Stimulated activated CD4-positive, alpha-beta T cell treated with anti-CD3 and anti-CD28 coated beads, Interleukin-1b, Interleukin-23, amount 100 ng/mL, for 4 hours (primary cell): ENCODE results near the gene RSBN1L.
"Not testable (repeated sequence)": the region's sequence is repeated elsewhere in the genome, so short reads cannot be mapped to it uniquely, and the experiment has no call there.

Source experiments
- DNase-seq, 2 donors: peaks; one replicate each; pipeline ENCODE4 v3.0.0-alpha.2; 2020; ENCODE audit warnings: low read depth in 2 of 2

RSBN1L gene

DNA sequence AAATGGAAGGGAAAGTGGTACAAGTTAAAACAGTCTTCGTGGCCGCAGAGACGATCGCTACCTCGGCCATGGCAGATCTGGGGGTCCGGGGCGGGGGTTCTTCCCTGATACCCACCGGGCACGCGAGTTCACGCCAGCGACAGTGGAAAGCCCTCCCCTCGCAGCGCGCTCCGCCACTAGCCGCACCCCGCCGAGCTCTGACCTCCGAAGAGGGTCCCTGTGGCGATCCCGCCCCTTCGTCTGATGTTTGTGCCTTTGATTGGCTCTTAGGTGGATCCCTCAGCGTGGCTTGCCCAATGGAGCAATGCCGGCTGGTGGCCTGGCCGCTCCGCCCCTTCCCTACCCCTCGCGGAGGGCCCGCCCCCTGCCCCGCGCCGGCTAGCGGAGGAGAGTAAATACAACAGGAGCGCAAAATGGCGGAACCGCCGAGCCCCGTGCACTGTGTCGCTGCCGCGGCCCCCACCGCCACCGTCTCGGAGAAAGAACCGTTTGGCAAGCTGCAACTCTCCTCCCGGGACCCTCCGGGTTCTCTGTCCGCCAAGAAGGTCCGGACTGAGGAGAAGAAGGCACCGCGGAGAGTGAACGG, at the start of gene RSBN1L:
Gene RSBN1L (plus strand): TSS at position 403 of the 586 bp plus-strand sequence. CDS start 11 bp downstream, at position 414.
- DNase-seq, result peak; percentile 96 to 98

DNA sequence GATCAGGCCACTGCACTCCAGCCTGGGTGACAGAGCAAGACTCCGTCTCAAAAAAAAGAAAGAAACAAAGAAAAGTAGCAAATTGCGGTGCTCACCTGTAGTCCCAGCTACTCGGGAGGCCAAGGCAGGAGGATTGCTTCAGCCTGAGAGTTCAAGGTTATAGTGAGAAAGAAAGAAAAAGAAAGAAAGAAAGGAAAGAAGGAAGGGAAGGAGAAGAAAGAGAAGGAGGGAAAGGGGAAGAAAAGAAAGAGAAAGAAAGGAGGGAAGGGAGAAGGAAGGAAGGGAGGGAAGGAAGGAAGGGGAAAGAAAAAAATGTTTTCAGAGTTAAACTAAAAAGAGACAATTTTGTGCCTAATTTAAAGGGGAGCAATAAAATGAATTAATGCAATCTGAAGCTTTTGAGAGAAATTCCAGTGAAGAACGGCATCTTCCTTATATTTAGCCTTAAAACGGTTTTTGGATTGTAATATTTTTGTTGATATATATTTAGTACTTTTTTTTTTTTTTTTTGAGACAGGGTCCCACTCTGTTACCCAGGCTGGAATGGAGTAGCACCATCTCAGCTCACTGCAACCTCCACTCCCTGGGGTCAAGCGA, 47.4 kb upstream of the RSBN1L start:
- no peak for DNase-seq

DNA sequence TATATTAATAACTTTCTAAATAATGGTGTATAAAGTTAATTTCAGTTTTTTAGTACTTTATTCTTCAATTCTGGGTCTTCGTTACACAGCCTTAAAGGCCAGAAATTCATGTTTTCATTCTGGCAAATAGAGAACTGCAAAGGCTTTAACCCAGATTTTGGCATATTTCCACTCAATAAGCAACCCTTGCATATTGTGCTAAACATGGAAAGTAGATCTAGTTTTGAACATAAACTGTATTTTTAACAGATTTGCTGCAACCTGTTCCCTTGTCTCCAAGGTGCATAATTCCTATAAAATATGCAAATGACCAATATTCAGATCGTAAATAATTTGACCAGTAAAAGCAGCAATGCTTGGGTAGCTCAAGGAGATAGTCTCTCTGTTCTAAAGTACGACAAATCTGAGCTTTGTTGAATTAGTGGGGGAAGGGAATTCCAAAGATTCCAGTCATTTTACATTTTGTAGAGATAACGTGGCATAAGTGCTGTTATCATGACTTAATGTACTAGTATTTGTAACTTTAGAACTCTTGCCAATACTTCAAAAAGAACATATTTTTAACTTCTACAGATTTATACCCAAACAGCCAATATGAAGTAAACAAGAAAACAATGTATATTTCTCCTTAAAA, 46.4 kb upstream of the RSBN1L start:
- DNase-seq, result no peak

DNA sequence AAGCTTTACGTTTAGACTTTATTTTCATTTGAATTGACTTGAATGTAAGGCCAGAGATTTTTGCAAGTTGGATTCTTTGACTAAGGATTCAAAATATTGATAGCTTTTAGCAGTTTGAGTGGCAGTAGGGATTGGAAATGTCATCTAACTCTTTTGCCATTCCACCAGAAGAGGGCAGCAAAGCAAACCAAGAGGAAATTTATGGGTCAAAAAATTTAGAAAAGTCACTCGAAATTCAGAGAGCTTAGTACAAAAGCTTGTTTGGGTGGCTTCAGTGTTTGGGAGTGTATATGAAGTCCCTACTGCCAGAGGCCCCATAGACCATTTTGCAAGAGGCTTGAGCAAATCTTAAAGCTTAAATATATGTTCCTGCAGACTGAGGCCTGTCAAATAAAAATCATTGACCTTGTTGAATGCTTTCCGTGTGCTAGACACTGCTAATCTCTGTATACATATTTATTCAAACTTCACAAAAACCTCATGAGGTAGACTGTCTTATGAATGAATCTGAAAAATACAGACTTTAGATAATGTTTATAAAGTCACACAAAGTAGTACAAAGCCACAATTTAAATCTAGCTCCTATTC, 44.6 kb upstream of the RSBN1L start:
- DNase-seq, result peak in 1 of 2 donors; percentile 41

DNA sequence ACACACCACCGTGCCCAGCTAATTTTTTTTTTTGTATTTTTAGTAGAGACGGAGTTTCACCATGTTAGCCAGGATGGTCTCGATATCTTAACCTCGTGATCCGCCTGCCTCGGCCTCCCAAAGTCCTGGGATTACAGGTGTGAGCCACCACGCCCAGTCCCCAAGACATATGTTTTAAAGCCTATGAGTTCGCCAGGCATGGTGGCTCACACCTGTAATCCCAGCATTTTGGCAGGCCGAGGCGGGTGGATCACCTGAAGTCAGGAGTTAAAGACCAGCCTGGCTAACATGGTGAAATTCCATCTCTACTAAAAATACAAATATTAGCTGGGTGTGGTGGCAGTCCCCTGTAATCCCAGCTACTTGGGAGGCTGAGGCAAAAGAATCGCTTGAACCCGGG, 43.4 kb upstream of the RSBN1L start:
- DNase-seq, result not testable (repeated sequence)

DNA sequence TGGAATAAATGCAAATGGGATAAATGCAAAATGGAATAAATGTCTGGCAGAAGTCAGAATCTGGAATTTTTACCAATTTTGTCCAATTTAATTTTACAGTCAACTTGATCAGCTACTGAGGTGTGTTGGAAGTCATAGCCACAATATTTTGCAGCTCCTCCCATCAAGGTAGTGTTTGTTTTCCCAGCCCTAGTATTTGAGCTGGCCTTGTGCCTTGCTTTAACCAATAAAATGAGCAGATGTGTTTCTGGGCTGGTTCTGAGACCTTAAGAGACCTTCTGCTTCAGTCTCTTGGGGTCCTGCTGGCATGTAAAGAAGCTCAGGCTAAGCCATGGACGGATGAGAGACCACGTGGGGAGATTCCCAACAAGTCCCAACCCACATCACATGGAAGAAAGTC, 42.7 kb upstream of the RSBN1L start:
- DNase-seq, result no peak

DNA sequence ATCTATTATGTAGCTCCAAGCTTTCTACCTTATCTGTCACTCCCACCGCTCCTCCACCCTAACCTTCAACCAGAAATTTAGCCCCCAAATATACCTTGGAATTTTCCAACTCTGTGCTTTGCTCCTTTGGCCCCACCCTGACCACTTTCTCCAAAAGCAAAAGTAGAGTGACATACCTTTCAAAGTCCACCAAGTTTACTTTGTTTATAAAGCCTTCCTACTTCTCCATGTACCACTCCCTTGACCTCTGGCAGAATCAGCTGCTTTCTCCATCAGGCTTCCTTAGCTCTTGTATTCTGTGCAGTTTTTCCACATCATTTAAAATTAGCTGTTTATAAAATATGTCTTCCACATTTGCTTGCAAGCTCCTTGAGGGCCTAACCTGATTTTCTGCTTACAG, 40.9 kb upstream of the RSBN1L start:
- DNase-seq, result no peak

DNA sequence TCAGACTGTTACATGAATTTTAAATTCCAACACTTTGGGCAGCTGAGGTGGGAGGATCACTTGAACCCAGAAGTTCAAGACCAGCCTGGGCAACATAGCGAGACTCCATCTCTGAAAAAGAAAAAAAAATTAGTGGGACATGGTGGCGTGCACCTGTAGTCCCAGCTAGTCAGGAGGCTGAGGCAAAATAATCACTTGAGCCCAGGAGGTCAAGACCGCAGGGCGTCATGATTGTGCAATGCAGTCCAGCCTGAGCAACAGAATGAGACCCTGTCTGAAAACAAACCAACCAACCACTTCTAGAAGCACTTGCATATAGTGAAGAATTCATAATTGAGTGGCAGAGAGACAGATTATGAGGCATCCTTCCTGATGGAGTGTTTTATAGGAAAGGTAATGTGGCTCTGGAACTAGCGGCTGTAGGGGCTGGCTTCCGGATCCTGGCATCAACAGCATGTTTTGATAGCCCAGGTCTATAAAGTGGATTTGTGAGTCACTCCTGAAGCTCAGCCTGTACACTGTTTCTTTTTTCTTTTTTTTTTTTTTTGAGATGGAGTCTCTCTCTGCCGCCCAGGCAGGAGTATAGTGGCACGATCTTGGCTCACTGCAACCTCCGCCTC, 40.3 kb upstream of the RSBN1L start:
- no peak for DNase-seq

DNA sequence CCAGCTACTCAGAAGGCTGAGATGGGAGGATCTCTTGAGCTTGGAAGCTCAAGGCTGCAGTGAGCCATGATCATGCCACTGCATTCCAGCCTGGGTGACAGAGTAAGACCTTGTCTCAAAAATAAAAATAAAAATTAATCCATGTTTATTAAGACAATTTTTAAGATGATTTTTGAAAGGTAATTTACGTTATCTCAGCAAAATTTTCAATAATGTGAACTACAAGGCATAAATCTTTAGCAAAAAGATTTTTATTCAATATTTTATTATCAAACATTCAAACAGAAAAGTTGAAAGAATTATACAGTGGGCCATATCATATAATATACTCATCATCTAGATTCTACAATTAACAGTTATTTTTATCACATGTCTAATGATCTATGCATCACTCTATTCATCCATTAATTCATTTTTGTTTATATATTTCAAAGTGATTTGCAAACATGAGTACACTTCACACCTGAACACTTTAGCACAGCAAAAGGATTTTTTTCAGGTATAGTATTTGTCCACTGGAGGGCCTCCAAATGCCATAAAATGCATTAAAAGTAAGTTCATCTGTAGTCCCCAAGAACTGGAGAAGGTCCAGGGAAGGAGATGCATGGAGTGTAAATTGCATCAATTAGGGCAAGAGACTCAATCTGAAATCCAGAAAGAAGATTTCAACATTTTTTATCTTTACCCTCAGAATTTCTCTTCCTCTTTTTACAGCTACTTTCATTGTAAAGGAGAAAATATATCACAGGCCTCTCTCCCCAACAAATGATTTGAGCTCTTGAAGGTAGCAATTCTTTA, 38.6 kb upstream of the RSBN1L start:
- peak in 1 of 2 donors; percentile 17 for DNase-seq

DNA sequence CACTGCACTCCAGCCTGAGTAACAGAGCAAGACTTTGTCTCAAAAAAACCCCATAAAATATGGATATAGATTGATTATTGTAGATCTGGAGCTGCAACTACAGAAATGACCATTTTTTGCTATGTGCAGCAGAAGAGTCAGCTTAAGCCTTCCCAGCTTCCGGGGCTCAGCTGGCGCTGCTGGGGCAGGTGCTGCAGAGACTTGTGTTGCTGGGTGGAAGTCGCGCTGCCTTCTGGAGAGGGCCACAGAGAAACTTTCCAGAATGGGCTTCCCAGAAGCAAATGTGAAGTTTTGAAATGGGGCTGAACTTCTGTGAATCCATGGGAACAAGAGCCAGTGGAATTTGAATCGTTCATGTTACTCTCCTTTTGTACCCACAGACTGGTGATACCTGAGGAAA, 37.3 kb upstream of the RSBN1L start:
- no peak for DNase-seq

DNA sequence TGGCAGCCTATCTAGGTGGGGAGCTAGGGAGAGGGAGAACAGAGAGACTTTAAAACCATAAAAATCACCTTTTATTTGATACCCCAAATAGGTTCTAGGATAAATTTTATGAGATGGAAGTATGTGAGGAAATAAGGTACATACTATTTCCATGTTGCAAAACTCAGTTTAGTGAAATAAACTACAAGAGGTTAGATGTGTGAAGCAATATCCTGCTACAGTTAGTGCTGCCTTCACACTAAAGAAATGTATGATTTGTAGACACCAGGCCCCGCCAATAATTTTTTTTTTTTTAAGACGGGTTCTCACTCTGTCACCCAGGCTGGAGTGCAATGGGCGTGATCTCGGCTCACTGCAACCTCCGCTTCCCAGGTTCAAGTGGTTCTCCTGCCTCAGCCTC, 34.4 kb upstream of the RSBN1L start:
- no peak for DNase-seq

DNA sequence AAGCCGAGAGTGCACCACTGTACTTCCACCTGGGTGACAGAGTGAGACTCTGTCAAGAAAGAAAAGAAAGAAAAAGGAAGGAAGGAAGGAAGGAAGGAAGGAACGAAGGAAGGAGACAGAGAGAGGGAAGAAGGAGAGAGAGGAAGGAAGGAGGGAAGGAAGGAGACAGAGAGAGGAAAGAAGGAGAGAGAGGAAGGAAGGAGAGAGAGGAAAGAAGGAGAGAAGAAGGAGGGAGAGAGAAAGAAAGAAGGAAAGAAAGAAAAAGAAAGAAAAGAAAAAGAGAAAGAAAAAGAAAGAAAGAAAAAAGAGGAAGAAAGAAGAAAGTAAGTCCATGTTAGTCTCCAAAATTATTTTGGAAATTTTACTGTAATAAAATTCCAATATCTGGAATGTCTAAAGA, 33.4 kb upstream of the RSBN1L start:
- no peak for DNase-seq

DNA sequence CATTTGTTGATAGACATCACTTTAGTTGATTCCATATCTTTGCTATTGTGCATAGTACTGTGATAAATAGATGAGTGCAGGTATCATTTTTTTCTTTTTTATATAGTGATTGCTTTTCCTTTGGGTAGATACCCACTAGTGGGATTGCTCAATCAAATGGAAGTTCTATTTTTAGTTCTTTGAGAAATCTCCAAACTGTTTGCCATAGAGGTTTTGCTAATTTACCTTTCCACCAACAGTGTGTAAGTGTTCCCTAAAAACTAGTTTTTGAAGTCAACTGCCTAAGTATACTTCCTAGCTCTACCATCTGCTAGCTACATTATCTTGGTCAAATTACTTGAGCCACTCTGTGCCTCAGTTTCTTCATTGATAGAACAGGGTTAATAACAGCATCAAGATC, 31.5 kb upstream of the RSBN1L start:
- no peak for DNase-seq

DNA sequence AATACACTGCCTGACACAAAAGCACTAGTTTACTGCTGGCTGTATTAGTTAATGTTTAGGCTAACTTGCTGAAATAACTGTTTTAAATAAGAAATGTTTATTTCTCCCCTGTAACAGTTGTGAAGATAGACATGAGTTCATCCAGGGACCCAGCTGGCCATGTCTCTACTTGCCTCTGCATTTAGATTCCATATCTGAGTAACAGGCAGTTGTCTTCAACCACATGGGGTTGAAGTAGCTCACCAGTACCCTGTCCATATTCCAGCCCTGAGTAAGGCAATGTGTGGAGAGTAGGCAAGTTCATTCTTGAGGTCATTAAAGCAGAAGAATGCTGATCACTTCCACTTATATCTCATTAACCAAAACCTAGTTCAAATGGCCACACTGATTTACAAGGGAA, 31.1 kb upstream of the RSBN1L start:
- DNase-seq, result no peak

DNA sequence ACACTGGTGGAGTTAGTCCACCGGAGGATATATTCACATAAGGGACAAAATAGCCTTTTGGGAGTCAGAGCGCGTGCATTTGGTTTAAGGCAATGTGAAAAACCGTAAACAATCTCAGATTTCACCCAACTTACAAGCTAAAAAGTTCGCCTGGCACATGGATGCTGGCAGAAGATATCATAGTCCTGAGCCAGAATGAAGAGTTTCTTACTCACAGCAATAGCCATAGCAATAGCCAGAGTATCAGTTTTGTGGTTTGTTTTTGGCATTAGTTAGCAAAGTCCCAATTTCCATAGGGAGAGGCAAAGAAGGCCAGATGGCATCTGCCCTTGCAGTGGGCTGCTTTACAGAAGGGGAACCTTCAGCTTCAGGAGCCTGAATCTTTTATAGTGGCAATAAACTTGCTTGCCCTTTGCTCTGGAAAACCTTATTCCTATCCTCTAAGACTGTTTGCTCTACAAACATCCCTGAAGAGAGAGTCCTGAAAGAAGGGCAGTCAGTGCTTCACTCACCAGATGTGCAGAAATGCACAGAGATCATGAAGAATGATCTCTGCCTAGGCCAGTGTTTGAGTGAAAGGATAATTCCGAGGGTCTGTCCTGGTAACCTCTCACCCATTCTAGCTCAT, 28.7 kb upstream of the RSBN1L start:
- DNase-seq, result no peak

DNA sequence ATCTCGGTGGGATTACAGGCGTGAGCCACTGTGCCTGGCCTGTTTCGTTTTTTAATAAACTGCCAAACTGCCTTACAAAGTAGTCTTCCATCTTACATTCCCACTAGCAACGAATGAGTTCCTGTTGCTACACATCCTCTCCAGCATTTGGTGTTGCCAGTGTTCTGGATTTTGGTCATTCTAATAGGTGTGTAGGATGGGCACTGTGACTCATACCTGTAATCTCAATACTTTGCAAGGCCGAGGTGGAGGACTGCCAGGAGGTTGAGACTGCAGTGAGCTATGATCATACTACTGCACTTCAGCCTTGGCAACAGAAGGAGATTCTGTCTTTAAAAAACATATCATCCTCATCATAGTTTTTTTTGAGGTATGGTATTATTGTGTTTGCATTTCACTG, 21.4 kb upstream of the RSBN1L start:
- DNase-seq, result no peak

DNA sequence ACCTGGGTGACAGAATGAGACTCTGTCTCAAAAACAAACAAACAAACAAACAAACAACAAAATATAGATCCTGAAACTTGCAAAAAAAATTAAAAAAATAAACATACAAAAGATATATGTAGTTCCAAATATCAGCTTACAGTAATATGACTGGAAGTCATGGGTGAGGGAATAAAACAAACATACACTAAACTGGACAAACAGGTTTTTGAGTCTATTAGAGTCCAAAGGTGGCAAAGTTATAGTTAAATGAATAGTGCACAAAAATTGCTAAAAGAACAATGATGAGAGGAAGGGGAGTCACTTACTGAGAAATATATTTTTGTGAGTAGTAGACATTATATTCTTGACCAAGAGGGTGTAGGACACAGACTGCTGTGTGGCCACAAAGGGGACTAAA, 16.7 kb upstream of the RSBN1L start:
- no peak for DNase-seq

DNA sequence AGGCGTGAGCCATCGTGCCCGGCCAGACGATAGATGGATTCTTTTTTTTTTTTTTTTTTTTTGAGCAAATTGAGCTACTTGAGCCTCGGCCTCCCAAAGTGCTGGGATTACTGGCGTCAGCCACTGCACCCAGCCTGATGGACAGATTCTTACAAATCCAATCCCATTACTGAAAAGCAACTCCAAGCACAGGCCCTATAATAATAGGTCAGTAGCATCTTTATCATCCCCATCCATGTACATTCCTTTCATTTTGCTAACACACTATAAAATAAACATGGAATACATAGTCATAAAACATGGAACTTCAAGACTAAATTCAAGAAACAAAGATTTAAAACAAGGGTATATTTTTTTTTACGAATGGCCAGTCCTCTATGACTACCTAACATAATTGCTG, 16.0 kb upstream of the RSBN1L start:
- no peak for DNase-seq

DNA sequence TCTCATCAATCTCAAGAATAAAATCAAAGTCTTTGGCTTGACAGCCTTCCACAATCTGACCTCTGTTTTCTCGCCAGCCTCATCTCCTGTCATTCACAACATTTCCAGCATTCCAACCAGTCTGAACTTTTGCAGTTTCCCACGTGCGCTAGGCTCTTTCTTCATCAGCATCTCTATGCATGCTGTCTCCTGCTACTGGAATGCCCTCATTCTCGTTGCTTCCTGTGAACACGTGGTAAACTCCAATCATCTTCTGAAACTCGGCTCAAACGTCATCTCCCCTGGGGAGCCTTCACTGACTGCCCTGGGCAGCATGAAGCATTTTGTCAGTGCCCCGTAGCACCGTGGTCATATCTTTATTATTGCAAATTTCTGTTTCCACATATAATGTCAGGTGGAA, 12.2 kb upstream of the RSBN1L start:
- no peak for DNase-seq

DNA sequence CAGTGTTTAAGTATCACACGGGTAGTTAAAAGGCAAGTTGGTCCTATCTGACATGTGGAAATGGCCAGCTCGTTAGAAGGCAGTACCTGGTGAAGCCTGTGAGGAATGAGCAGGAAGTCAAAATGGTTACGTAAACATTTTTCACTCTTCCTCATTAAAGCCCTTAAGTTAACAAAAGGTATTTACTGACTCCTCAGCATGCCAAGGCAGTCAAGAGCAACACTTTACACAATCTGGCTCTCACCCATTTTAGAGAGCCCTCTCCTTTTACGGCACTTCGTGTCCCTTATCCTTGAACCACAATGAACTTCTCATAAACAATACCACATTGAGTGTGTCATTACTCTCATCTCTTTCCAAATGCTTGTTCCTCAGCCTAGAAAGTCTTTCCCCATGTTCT, 11.0 kb upstream of the RSBN1L start:
- no peak for DNase-seq

DNA sequence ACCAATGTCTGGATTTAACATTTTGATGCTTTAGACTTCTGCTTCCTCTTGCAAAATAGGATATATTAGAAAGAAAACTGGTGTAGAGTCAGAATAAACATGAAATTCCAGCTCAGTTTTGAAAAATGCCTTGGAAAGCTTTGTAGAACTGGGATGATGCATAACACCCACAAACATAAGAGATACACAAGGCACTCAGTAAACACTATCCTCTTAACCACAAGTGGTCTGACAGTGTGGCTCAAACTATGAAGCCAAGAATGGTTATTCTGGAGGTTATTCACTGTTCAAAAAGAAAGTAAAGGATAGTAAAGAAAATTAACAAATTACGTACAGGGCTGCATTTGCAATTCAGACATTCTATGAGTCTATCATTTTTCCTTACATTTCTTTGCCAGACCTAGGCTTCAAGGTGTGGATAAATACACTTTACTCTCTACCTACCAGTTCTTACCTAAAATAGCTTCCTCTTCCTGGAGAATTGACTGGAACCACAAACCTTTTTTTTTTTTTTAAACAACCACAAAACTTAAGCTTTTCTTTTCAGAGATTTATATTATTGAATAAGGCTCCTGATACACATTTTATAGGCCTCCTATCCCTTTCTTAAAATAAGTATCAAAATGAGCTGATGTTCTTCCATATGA, 9.0 kb upstream of the RSBN1L start:
- DNase-seq, result no peak
